Right ventricle myocardium inferior (tissue), 1 donor: Measurements from ENCODE around the gene NDST3. TPM values are rescaled to one million over a fixed set of nuclear protein-coding genes. Genes with fewer than 3 reads are reported as not detected.

ENCODE experiments used
- ATAC-seq: fragments of 200-7000 bp; cut with Tn5 transposase; one replicate; pipeline ENCODE4 v1.9.1; 2020; ENCODE audit warnings: mild to moderate bottlenecking, moderate library complexity
- DNase-seq: peaks from one replicate; pipeline ENCODE4 v3.0.0; 2021; ENCODE audit errors: missing footprints
- intact Hi-C: fragments of 100-400 bp; cut with DNase I; formaldehyde crosslinking; loops from one replicate; pipeline ENCODE4 v1.11.0; 2022
- total RNA-seq: library from RNA; stranded (reverse); fragmentation: NEBNext Ultra II Directional; extraction: Animal tissue kit (Norgen Biotek cat#: 25700); gene quantifications from one replicate; pipeline ENCODE4 v1.2.1, GENCODE V29; 2021
- donor health status: DM: no; HTN: yes; CAD: no; lungs with severe emphysema.

The NDST3 gene
- total RNA-seq, 1 donor from 2014 or later, result not detected

DNA sequence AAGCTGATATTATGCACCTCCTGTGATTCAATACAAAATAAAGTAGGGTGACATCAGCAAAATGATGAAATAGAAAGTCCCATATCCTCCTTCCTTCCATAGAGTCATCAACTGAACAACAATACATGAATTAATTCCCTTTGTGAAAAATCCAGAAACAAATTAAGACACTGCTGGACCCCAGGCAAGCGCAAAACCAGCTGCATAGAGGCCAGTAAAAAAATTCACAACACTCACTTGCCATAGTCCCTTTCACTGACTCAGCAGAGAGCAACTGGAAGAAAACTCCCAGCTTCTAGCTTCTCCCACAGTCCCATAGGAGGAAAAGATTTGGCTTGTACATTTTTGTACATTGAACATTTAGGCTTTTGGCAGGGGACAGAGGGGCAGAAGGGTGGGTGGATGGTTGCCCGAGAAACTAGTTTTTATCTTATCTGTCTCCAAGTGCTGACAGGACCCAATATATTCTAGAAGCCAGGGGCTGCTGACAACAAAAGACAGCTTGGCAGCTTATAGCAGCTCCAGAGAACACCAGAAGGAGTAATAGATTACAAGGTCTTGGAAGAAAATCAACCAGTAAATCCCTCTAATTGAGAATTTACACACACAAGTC lies 124.6 kb downstream of the NDST3 start:
- ATAC-seq, result no peak
- intact Hi-C loops, result no loop called here
- no peak for DNase-seq

- intact Hi-C loops, result no loop called here
- DNase-seq (no peak), ATAC-seq (no peak)
Observed at GRCh38 chr4:118167306-118167705, 133.0 kb downstream of the NDST3 start.

DNA sequence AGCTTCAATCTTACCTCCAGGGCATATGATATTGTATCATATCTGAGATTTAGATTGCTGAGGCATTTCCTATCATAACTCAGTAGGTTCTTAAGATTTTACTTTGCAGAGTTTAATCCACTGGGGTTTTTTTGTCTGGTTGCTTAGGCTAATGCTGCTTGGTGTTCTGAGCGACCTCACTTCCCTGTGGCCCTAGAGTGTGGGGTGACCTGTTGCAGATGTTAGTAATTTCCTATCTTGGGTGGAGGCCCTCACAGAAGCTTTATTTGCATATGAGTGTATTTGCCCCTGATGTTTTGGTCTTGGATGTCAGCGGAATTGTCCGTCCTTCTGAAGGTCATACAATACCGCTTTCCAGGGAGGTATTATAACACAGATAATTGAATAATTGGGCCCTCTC lies 137.1 kb downstream of the NDST3 start:
- no peak for DNase-seq
- intact Hi-C loops, result no loop called here
- ATAC-seq, result no peak

DNA sequence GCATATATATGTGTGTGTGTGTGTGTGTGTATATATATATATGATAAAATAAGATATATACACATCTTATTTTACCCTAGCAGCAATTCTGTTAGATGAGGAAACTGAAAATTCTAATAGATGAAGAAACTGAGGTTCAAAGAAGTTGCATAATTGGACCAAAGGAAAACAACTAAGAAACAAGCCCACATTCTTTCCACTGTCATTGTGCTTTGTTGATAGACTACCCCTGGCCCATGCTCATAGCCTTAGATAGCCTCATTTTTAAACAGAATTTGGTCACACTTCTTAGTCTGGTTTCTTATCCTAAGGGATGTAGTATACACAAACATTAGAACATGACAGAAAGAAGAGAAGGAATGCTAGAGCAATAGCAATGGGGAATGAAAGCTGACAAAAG lies 138.8 kb downstream of the NDST3 start:
- DNase-seq, result no peak
- ATAC-seq, result no peak

DNA sequence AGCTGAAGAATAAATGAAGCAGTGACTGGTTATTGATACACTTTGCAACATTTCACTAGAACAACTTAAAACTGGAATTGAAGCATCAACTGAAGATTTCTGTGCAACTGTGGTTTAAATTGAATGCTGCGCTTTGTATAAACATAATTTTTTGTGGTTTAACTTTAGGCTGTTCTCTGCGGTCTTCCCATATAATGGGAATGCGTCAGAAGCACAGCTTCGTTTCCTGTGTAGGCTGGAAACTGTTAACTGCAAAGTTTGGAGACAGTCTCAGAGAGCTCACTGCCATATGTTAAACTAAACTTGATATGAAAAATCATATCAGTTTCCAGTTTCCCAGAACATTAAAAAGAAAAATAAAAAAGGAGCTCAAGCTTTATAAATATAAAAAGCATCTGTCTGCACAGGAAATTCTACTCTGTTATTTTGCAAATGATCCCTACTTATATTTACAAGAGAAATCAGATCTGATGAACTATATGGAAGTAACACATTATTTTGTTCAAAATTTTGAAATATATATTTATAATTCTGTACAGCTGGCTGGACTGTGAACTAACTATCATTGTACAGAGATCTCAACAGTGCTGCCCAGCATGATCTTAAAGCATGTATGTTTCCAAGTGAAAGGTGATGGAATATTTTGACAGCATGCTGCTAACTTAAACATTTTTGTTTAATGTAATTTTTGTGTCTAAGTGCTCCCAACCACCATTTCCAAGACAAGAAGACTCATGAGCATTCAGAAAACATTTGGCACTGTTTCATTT lies 139.9 kb downstream of the NDST3 start:
- ATAC-seq (no peak), DNase-seq (no peak)
- intact Hi-C loops, result no loop called here

More for the DNA sequence above, 138.8 kb downstream of the NDST3 start:
- intact Hi-C loops, result no loop called here

- DNase-seq, result no peak
- ATAC-seq, result no peak
- intact Hi-C loops, result no loop called here
Observed at GRCh38 chr4:118175506-118175905, 141.2 kb downstream of the NDST3 start.

- DNase-seq (no peak), ATAC-seq (no peak)
- intact Hi-C loops, result no loop called here
Observed at GRCh38 chr4:118177126-118177525, 142.8 kb downstream of the NDST3 start.

DNA sequence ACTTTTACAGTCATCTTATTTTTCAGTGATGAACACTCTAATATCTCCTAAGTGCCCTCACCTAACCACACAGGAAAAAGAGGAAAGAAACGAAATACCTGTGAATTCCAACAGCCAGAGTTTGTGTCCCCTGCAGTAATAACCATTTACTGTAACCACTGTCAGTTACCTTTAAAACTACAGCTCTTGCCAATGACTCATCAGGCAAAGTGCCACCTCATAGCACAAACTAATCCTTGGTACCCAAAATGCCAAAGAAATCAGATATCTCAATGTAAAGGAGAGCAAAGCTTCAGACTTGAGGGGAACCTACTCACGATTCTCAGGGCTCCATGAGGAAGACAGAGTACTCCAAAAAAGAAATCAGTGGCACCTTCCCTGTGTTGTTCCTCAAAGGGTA lies 146.5 kb downstream of the NDST3 start:
- intact Hi-C loops, result no loop called here
- no peak for DNase-seq
- ATAC-seq, result no peak

GRCh38 chr4:118190903-118191302 lies 156.6 kb downstream of the NDST3 start:
- no peak for ATAC-seq
- intact Hi-C loops, result no loop called here
- DNase-seq, result no peak

DNA sequence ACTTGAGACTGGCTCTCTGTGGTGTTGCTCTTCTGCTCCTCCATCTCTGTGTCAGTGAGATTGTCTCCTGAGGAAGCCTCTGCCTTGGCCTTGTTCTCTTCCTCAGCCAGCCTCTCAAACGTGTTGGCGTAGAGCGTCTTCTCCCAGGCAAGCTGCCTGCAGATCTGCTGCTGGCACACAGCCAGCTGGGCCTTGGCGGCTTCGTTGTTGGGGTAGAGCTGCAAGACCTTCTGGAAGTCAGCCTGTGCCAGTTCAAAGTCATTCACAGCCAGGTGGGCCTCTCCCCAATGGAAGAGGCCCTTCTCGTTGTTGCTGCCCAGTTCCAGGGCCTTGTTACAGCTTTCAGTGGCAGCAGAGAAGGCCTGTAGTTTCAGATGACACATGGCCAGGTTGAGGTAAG lies 159.1 kb downstream of the NDST3 start:
- DNase-seq (no peak), ATAC-seq (no peak)
- intact Hi-C loops, result no loop called here

DNA sequence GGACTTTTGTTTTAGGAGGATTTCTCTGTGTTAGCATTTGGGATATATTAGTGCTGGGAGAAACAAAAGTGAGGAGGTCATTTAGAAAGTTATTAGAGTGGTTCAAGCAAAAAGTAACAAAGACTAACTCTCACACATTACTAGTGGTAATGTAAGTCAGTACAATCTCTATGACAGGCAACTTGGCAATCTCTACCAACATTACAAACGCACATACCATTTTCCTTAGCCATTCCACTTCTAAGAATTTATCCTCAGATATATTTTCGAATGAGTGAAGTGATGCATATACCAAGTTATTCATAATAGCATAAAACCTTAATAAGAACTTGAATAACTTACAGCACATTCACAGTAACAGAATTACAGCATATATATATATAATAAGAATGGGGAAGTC lies 172.3 kb downstream of the NDST3 start:
- ATAC-seq, result no peak
- no peak for DNase-seq
- intact Hi-C loops, result no loop called here

DNA sequence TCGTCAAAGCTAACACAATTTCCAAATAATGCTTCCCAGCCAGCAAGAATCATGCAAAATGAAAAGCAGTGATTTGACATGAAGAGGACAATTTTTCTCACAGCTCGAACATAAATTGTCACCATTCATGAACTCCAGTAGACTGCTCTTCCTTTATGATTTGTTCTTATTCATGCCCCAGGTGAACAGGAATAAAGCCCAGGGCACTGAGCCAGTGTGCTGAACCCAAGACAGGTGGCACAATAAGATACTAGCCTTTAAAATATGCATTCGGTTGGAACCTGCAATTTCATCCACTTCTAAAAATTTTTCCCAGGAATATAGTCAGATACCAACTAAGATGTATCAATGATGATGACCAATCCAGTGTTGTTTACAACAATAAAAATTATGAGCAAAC lies 178.8 kb downstream of the NDST3 start:
- no peak for DNase-seq
- no peak for ATAC-seq
- intact Hi-C loops, result no loop called here

- DNase-seq (no peak), ATAC-seq (no peak)
- intact Hi-C loops, result no loop called here
Observed at GRCh38 chr4:118215826-118216225, 181.5 kb downstream of the NDST3 start.

DNA sequence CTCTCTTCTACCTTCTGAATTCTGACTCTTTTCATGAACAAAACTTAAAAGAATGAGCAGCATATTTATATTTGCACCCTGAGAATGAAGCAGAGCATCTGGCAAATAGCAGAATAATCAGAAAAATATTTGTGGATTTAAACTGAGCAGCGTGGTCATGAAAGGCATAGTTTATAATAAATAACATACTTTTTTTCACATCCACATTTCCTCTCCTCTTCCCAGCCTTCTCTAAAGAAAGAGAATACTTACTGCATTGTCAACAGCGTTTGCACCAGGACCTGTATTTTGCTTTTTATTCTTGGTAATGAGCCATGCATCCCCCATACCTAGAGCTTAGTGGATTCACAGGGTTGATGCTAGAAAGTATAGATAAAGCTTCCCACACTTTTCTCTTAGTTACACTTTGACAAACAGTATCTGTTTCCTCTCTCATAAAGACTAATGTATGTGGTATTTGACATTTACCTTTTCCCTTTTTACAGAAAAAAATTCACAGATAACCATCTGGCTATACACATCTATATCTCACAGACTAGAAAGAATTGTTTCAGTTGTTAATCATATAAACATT lies 187.0 kb downstream of the NDST3 start:
- ATAC-seq (no peak), DNase-seq (no peak)
- intact Hi-C loops, result no loop called here

DNA sequence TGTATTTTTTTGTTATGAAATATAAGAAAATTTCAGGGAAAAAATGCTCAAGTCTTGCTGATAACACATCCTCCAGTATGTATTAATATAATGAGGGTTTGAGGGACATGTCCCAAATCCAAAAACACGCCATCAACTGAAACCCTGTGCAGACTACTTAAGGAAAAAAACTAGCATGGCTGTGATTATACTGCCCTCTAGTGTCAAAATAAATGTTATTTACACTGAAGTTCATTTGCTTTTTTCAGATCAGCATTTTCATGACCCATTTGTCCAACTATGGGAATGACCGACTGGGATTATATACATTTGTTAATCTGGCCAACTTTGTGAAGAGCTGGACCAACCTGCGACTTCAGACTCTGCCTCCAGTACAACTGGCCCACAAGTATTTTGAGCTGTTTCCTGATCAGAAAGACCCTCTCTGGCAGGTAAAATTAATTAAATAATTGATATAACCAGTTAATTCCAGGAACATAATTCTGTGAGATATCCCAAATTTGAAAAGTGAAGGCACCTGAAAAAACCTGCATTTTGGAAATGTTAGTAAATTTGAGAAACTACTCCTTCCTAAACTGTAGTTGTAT lies 190.1 kb downstream of the NDST3 start:
- ATAC-seq, result no peak
- no peak for DNase-seq
- intact Hi-C loops, result no loop called here

DNA sequence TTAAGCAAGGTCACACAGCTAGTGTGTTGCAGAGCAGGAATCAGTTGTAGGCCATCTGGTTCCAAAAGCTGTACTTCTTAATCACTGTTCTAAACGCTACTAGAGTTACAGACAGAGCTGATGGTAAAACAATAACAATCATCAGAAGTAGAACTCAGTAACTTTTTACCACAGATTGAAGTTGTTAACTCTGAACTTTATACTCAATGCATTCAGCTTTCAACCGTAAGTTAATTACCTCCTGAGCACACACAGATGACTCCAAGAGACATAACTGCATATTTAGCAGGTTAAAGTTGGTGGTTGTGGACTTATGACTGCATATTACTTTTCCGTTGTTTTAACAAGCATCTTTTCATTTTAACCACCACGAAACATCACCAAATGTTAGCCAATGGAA lies 191.2 kb downstream of the NDST3 start:
- DNase-seq, result no peak
- no peak for ATAC-seq
- intact Hi-C loops, result no loop called here

GRCh38 chr4:118226311-118227010 lies 192.2 kb downstream of the NDST3 start:
- ATAC-seq (no peak), DNase-seq (no peak)
- intact Hi-C loops, result no loop called here

- intact Hi-C loops, result no loop called here
- ATAC-seq (no peak), DNase-seq (no peak)
Observed at GRCh38 chr4:118235566-118236120, 201.4 kb downstream of the NDST3 start.

DNA sequence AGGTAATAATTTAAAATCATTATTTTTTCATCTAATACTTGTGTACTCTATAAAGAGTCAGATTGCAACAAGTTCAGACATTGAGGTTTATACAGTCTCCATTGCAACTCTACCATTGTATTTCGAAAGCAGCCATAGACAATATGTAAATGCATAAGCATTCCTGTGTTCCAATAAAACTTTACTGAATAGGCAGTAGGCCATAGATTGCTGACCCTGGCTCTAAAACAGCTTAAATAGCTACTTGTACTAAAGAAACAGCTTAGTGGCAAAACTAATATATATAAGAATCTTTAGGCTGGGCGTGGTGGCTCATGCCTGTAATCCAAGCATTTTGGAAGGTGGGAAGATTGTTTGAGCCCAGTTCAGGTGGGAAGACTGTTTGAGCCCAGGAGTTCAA lies 203.2 kb downstream of the NDST3 start:
- no peak for ATAC-seq
- no peak for DNase-seq
- intact Hi-C loops, result no loop called here
